Astrocyte (in vitro differentiated cells and primary cell): ENCODE results near the gene PTH1R. TPM values are rescaled to one million over a fixed set of nuclear protein-coding genes. Genes with fewer than 3 reads are reported as not detected.

Experiments
- DNase-seq: peaks from one replicate; pipeline ENCODE4 v3.0.0-alpha.2; 2010; ENCODE audit warnings: low read depth
- FAIRE-seq: peaks from 2 replicates; lab custom pipeline; 2011; peaks lifted over from hg19 to GRCh38; lab: Jason Lieb, UNC
- H2AFZ ChIP-seq: 2 replicates; pipeline ENCODE4 v1.6.0; 2012; ENCODE audit warnings: low read depth, low read length, inconsistent platforms
- H3K27ac ChIP-seq: 2 replicates; pipeline ENCODE4 v1.5.1; 2011; ENCODE audit warnings: low read depth, low read length, inconsistent platforms
- H3K27me3 ChIP-seq: 2 replicates; pipeline ENCODE4 v1.6.0; 2011; ENCODE audit warnings: low read length, inconsistent platforms; ENCODE audit not compliant: insufficient read depth
- H3K36me3 ChIP-seq: 2 replicates; pipeline ENCODE4 v1.5.1; 2011; ENCODE audit warnings: low read length, inconsistent platforms; ENCODE audit not compliant: insufficient read depth
- H3K4me1 ChIP-seq: 2 replicates; pipeline ENCODE4 v1.5.1; 2011; ENCODE audit warnings: low read length, inconsistent platforms; ENCODE audit not compliant: insufficient read depth
- H3K4me2 ChIP-seq: 2 replicates; pipeline ENCODE4 v1.6.0; 2012; ENCODE audit warnings: low read length, inconsistent platforms
- H3K4me3 ChIP-seq: 2 replicates; pipeline ENCODE4 v1.5.1; 2011; ENCODE audit warnings: low read depth, mild to moderate bottlenecking, low read length, inconsistent platforms; ENCODE audit not compliant: insufficient read depth
- H3K79me2 ChIP-seq: 2 replicates; pipeline ENCODE4 v1.6.0; 2012; ENCODE audit warnings: mild to moderate bottlenecking, low read length, inconsistent platforms; ENCODE audit not compliant: insufficient read depth
- H3K9ac ChIP-seq: 2 replicates; pipeline ENCODE4 v1.6.0; 2012; ENCODE audit warnings: mild to moderate bottlenecking, low read length, inconsistent platforms
- H3K9me3 ChIP-seq: 2 replicates; pipeline ENCODE4 v1.5.1; 2012; ENCODE audit warnings: low read depth, mild to moderate bottlenecking, low read length, inconsistent platforms; ENCODE audit not compliant: insufficient read depth
- H4K20me1 ChIP-seq: 2 replicates; pipeline ENCODE4 v1.6.0; 2012; ENCODE audit warnings: low read length, inconsistent platforms; ENCODE audit not compliant: insufficient read depth
- H3K27ac Mint-ChIP-seq: one replicate; pipeline ENCODE4 v1.8.0; 2021; ENCODE audit warnings: mild to moderate bottlenecking, mixed read lengths; ENCODE audit not compliant: unreplicated experiment
- H3K27me3 Mint-ChIP-seq: one replicate; pipeline ENCODE4 v1.8.0; 2021; ENCODE audit warnings: low read depth, mixed read lengths; ENCODE audit not compliant: unreplicated experiment
- H3K36me3 Mint-ChIP-seq: one replicate; pipeline ENCODE4 v1.8.0; 2021; ENCODE audit warnings: low read depth, mixed read lengths; ENCODE audit not compliant: unreplicated experiment
- H3K4me1 Mint-ChIP-seq: one replicate; pipeline ENCODE4 v1.8.0; 2021; ENCODE audit warnings: low read depth, mixed read lengths; ENCODE audit not compliant: unreplicated experiment
- H3K4me3 Mint-ChIP-seq: one replicate; pipeline ENCODE4 v1.8.0; 2021; ENCODE audit warnings: mild to moderate bottlenecking, moderate library complexity, mixed read lengths; ENCODE audit not compliant: unreplicated experiment
- H3K9me3 Mint-ChIP-seq: one replicate; pipeline ENCODE4 v1.8.0; 2021; ENCODE audit warnings: mild to moderate bottlenecking, mixed read lengths; ENCODE audit not compliant: unreplicated experiment
- EZH2 ChIP-seq: IDR thresholded peaks from 2 replicates; pipeline ENCODE4 v1.6.1; 2012; ENCODE audit warnings: mild to moderate bottlenecking, low read length, inconsistent platforms; ENCODE audit not compliant: insufficient read depth
- total RNA-seq: library from RNA; stranded (reverse); gene quantifications from 2 replicates; pipeline ENCODE4 v1.2.1, GENCODE V29; 2021
- TF ChIP-seq, protein P1 (sequence below): IDR thresholded peaks from 2 replicates; pipeline ENCODE4 v1.5.1; 2011; ENCODE audit warnings: low read depth, mild to moderate bottlenecking, inconsistent platforms, low read length, moderate library complexity; ENCODE audit not compliant: insufficient read depth

Gene PTH1R
- total RNA-seq, 1 donor from 2014 or later, result 5.2 TPM

DNA sequence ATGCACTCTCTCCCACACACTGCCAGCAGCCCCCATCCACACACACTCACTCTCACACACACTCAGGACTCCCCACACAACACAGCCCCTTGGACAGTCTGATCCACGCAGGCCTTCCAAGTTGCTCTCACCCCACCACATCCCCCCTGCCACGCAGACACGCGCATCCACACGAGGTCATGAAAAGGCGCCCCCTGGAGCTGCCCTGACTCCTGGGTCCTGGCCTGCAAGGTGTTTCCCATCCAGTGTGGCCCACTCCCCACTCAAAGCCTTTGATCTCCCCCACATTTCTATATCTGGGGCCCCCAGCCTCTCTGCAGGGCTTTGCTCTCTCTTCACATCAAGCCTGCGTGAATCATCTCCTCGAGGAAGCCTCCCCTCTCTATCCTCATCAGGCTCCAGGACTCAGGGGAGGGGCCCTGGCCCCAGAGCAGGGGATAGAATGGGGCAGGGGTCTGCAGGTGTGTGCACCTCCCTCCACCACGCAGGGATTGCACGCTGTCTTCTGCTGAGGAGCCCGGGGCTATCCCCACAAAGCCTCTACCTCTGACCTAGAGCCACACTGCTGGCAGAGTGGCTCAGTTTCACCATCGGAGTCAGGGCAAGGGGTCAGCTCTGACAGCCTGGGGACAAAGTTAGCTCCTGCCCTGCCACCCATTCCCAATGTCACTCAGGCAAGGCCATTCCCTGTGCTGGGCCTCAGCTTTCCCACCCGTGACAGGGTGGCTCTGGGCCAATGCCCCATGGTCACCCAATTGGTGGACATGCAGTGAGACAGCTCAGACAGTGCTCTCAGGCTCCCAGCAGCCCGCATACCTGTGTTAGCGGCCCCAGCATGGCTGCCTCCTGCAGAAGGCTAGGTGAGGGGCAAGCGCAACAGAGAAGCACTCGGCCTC is 20.7 kb upstream of the PTH1R start:
- no peaks in the 10 kb centered on the region for H3K79me2 ChIP-seq
- no peak overlapping the region for H2AFZ ChIP-seq
- Mint-ChIP-seq H3K4me1 (no peaks in the 10 kb centered on the region), H3K27ac (no peak overlapping the region), H3K36me3 (peaks cover 3% of the 10 kb centered on the region), H3K4me3 (no peak overlapping the region), H3K27me3 (peaks cover 62% of the 10 kb centered on the region), H3K9me3 (peaks cover 2% of the 10 kb centered on the region)
- H3K36me3 ChIP-seq, result no peaks in the 10 kb centered on the region
- H3K4me1 ChIP-seq, result no peaks in the 10 kb centered on the region
- peaks cover 10% of the 10 kb centered on the region for H3K27me3 ChIP-seq
- H3K9me3 ChIP-seq, result no peaks in the 10 kb centered on the region
- DNase-seq (no peak), FAIRE-seq (no peak)
- H3K9ac ChIP-seq, result no peak overlapping the region
- no peak overlapping the region for H3K4me2 ChIP-seq
- no peaks in the 10 kb centered on the region for H4K20me1 ChIP-seq
- no peak overlapping the region for H3K4me3 ChIP-seq
- no peak for TF ChIP-seq EZH2
- TF ChIP-seq, protein P1, sequence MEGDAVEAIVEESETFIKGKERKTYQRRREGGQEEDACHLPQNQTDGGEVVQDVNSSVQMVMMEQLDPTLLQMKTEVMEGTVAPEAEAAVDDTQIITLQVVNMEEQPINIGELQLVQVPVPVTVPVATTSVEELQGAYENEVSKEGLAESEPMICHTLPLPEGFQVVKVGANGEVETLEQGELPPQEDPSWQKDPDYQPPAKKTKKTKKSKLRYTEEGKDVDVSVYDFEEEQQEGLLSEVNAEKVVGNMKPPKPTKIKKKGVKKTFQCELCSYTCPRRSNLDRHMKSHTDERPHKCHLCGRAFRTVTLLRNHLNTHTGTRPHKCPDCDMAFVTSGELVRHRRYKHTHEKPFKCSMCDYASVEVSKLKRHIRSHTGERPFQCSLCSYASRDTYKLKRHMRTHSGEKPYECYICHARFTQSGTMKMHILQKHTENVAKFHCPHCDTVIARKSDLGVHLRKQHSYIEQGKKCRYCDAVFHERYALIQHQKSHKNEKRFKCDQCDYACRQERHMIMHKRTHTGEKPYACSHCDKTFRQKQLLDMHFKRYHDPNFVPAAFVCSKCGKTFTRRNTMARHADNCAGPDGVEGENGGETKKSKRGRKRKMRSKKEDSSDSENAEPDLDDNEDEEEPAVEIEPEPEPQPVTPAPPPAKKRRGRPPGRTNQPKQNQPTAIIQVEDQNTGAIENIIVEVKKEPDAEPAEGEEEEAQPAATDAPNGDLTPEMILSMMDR, result no peak
- H3K27ac ChIP-seq, result no peak overlapping the region

DNA sequence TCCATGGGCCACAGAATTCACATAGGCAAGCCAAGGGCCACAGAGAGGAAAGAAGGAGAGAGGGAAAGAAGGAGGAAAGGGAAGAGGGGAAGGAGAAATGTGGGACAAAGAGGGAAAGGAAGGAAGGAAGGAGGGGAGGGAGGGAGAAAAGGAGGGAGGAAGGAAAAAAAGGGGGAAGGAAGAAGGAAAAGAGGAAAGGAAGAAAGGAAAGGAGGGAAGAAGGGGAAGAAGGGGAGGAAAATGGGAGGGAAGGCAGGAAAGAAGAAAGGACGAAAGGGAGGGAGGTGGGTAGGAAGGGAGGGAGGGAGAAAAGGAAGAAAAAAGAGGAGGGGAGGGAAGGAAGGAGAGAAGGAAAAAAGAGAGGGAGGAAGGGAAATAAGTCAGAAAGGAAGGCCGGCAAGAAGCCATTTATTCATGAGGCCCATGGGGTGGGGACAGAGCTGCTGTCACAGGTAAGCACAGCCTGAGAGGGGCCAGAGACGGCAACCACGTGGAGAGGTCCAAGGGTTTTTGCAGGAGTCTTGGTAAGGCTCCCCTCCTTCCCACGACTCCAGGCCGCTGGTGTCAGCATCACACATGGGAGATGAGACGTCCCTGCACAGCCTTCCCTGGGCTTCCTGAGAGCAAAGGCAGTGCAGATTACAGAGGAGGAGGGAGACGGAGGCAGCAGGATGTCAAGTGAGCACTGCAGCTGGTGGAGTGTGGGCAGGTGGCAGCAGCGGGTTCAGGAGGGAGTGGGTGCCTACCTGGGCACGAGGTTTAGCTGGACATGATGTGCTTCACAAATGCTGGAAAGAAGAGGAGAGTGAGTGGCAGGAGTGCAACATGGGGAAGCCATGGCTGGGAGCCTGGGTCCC is 19.8 kb upstream of the PTH1R start:
- H3K9me3 Mint-ChIP-seq, result no peaks in the 10 kb centered on the region
- no peak overlapping the region for H3K27ac ChIP-seq
- no peak overlapping the region for H3K4me2 ChIP-seq
- no peaks in the 10 kb centered on the region for H3K79me2 ChIP-seq
- peaks cover 55% of the 10 kb centered on the region for H3K27me3 Mint-ChIP-seq
- peaks cover 10% of the 10 kb centered on the region for H3K27me3 ChIP-seq
- FAIRE-seq (no peak), DNase-seq (no peak)
- no peaks in the 10 kb centered on the region for H3K4me1 Mint-ChIP-seq
- H2AFZ ChIP-seq, result no peak overlapping the region
- H3K36me3 Mint-ChIP-seq, result peaks cover 2% of the 10 kb centered on the region
- no peaks in the 10 kb centered on the region for H3K9me3 ChIP-seq
- no peaks in the 10 kb centered on the region for H4K20me1 ChIP-seq
- H3K4me3 Mint-ChIP-seq, result no peak overlapping the region
- no peak overlapping the region for H3K9ac ChIP-seq
- no peak overlapping the region for H3K27ac Mint-ChIP-seq
- no peak overlapping the region for H3K4me3 ChIP-seq
- H3K36me3 ChIP-seq, result no peaks in the 10 kb centered on the region
- H3K4me1 ChIP-seq, result no peaks in the 10 kb centered on the region
- TF ChIP-seq EZH2, result no peak
- TF ChIP-seq, protein P1, result no peak
